HEK293 (cell line): ENCODE measurements around the gene RSPO4.
"Not testable (repeated sequence)": the region's sequence is repeated elsewhere in the genome, so short reads cannot be mapped to it uniquely, and the experiment has no call there.

ENCODE experiments used
- CTCF ChIA-PET: fragments of 350-600 bp; formaldehyde crosslinking; extraction: SDS; loops from one replicate; lab custom pipeline; 2021; ENCODE audit warnings: antibody characterized with exemption; lab: Yijun Ruan, JAX
- POLR2A ChIA-PET: fragments of 300-600 bp; formaldehyde crosslinking; extraction: SDS; loops from one replicate; lab custom pipeline; 2020; ENCODE audit warnings: antibody characterized with exemption, inconsistent platforms; lab: Yijun Ruan, JAX
- H3K27ac ChIP-seq: fragments of 200-500 bp; sonication (Bioruptor generic); 2 replicates; pipeline ENCODE4 v1.5.1; 2014; ENCODE audit warnings: low read depth, low read length, control low read depth, inconsistent platforms; ENCODE audit errors: extremely low read depth
- H3K36me3 ChIP-seq, 2 experiments: fragments of 200-500 bp in 1 of 2; sonication (Bioruptor generic) in 1 of 2; 1 replicate in 1 of 2; 2 replicates in 1 of 2; pipeline ENCODE4 v1.5.1; 2014 to 2017; ENCODE audit warnings: inconsistent platforms in 2 of 2, low read length in 2 of 2; ENCODE audit not compliant: control insufficient read depth in 2 of 2, insufficient read depth in 1 of 2
- H3K4me1 ChIP-seq: fragments of 200-500 bp; sonication (Bioruptor generic); 2 replicates; pipeline ENCODE4 v1.5.1; 2014; ENCODE audit warnings: mild to moderate bottlenecking, low read length, inconsistent platforms; ENCODE audit not compliant: control insufficient read depth, insufficient read depth
- H3K4me3 ChIP-seq: 2 replicates; pipeline ENCODE4 v1.5.1; 2011; ENCODE audit warnings: low read depth, mild to moderate bottlenecking, control low read depth, low read length, moderate library complexity
- H3K9me3 ChIP-seq: fragments of 200-500 bp; sonication (Bioruptor generic); 2 replicates; pipeline ENCODE4 v1.5.1; 2014; ENCODE audit warnings: low read depth, low read length, inconsistent platforms; ENCODE audit not compliant: control insufficient read depth, insufficient read depth
- EGR2 ChIP-seq: fragments of 450-650 bp; formaldehyde crosslinking; IDR thresholded peaks from 2 replicates; pipeline ENCODE4 v1.5.1; 2016; ENCODE audit warnings: low read depth, missing biosample characterization, missing genetic modification characterization
- SCRT2 ChIP-seq: fragments of 450-650 bp; formaldehyde crosslinking; IDR thresholded peaks from 2 replicates; pipeline ENCODE4 v1.5.1; 2016; ENCODE audit warnings: missing biosample characterization, missing genetic modification characterization
- TRIM28 ChIP-seq: IDR thresholded peaks from 2 replicates; pipeline ENCODE4 v1.6.1; 2011; ENCODE audit warnings: low read length, control low read depth, borderline replicate concordance
- ZFHX2 ChIP-seq: fragments of 450-650 bp; formaldehyde crosslinking; conservative IDR thresholded peaks from 2 replicates; pipeline ENCODE4 v1.5.1; 2016; ENCODE audit warnings: missing biosample characterization, missing genetic modification characterization
- ZNF157 ChIP-seq: fragments of 450-650 bp; formaldehyde crosslinking; IDR thresholded peaks from 2 replicates; pipeline ENCODE4 v1.5.1; 2016; ENCODE audit warnings: missing biosample characterization, missing genetic modification characterization
- ZNF16 ChIP-seq: fragments of 450-650 bp; formaldehyde crosslinking; IDR thresholded peaks from 2 replicates; pipeline ENCODE4 v1.5.1; 2016; ENCODE audit warnings: low read depth, missing biosample characterization, missing genetic modification characterization
- ZNF221 ChIP-seq: fragments of 450-650 bp; formaldehyde crosslinking; IDR thresholded peaks from 2 replicates; pipeline ENCODE4 v1.5.1; 2017; ENCODE audit warnings: missing biosample characterization, missing genetic modification characterization, borderline replicate concordance
- ZNF366 ChIP-seq: fragments of 450-650 bp; formaldehyde crosslinking; conservative IDR thresholded peaks from 2 replicates; pipeline ENCODE4 v1.5.1; 2016; ENCODE audit warnings: missing biosample characterization, missing genetic modification characterization
- ZNF426 ChIP-seq: fragments of 450-650 bp; formaldehyde crosslinking; IDR thresholded peaks from 2 replicates; pipeline ENCODE4 v1.5.1; 2017; ENCODE audit warnings: missing biosample characterization, missing genetic modification characterization, mild to moderate bottlenecking, inconsistent platforms, moderate library complexity
- ZNF501 ChIP-seq: fragments of 450-650 bp; formaldehyde crosslinking; IDR thresholded peaks from 2 replicates; pipeline ENCODE4 v1.5.1; 2016; ENCODE audit warnings: missing biosample characterization, missing genetic modification characterization
- ZNF530 ChIP-seq: fragments of 450-650 bp; formaldehyde crosslinking; IDR thresholded peaks from 2 replicates; pipeline ENCODE4 v1.5.1; 2016; ENCODE audit warnings: low read depth, missing biosample characterization, missing genetic modification characterization
- ZNF544 ChIP-seq: fragments of 450-650 bp; formaldehyde crosslinking; IDR thresholded peaks from 2 replicates; pipeline ENCODE4 v1.5.0; 2017; ENCODE audit warnings: missing biosample characterization, missing genetic modification characterization
- TF ChIP-seq, protein P1 (sequence below): fragments of 450-650 bp; formaldehyde crosslinking; IDR thresholded peaks from 2 replicates; pipeline ENCODE4 v1.5.1; 2016; ENCODE audit warnings: missing biosample characterization, missing genetic modification characterization
- TF ChIP-seq, protein P2 (sequence below): fragments of 450-650 bp; IDR thresholded peaks from 2 replicates; pipeline ENCODE4 v1.5.1; 2018; ENCODE audit warnings: missing biosample characterization, missing genetic modification characterization

RSPO4 gene

DNA sequence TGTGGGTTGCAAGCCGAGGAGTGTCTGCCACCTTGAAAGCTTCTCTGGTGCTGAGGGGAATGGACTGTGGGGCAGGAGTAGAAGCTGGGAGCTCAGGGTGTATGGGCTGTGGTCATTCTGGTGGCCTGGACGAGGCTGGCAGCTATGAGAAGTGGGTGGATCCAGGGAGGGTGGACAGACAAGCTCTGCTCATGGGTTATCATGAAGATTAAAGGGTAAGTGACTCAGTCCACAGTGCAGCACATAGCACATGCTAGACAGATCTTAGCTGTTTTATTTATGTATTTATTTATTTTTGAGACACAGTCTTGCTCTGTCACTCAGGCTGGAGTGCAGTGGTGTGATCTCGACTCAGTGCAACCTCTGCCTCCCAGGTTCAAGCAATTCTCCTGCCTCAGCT lies 13.8 kb downstream of the RSPO4 start:
- H3K4me3 ChIP-seq = no peak overlapping the region
- no peaks in the 10 kb centered on the region for H3K4me1 ChIP-seq
- POLR2A ChIA-PET = no interaction called here
- no peak overlapping the region for H3K27ac ChIP-seq
- no peaks in the 10 kb centered on the region for H3K9me3 ChIP-seq
- no peak for TF ChIP-seq ZNF530 (tag by site-specific recombination)
- no peak for TF ChIP-seq ZNF16 (tag by site-specific recombination)
- TF ChIP-seq, all 188 proteins: peak for 0
- H3K36me3 ChIP-seq = no peaks in the 10 kb centered on the region
- CTCF ChIA-PET = interaction anchor here (0.6 kb wide), 2 partner anchors 45 to 47 kb away, joined by 3 to 4 read pairs; no protein-coding TSS in a partner anchor

DNA sequence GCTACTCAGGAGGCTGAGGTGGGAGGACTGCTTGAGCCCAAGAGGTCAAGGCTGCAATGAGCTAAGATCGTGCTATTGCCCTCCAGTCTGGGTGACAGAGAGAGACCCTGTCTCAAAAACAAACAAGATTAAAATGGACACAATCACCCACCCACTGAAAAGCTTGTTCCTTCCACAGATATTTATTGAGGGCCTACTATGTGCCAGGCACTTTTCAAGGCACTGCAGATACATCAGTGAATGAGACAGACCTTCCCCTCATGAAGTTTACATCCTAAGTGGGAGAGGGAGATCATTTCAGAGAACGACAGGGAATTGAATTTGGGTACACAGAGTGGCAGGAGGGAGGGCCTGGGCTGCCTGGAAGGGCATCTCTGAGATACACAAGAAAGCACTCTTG lies 14.4 kb downstream of the RSPO4 start:
- no peaks in the 10 kb centered on the region for H3K36me3 ChIP-seq
- TF ChIP-seq ZNF501 (no peak), ZNF426 (tag by site-specific recombination) (no peak), TRIM28 (no peak)
- CTCF ChIA-PET = interaction anchor here (0.6 kb wide), 2 partner anchors 45 to 47 kb away, joined by 3 to 4 read pairs; no protein-coding TSS in a partner anchor

DNA sequence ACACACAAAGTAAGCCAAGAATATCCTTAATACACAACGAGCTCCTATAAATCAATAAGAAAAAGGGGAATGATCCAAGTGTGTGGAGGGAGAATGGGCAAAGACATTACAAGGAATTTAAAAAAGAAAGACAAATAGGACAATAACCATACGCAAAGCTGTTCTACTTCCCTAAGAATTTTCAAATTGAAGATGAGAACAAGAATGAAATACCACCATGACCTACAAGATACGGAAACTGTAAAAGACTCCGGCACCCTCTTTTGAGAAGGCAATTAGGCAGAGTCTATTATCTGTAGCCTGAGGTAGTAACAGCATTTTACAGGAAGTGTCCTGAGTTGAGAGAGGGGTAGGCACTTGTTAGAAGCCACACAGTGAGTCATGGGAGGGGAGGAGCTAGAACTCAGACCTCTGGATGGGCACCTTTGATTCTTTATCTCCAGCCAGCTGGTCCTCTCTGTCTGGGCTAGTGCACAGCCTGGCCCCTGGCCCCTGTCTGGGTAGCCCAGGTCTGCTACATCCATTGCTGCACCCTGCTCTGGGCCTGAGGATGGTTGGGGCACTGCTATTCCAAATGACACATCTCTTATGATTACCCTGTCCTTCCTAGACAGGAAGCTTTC lies 15.3 kb downstream of the RSPO4 start:
- POLR2A ChIA-PET = no interaction called here
- no peak overlapping the region for H3K4me3 ChIP-seq
- TF ChIP-seq SCRT2 (tag by site-specific recombination) (peak; percentile 43; the same call in 1 of the 2 replicates), ZNF221 (tag by site-specific recombination) (no peak), ZNF366 (tag by site-specific recombination) (no peak), ZNF157 (tag by site-specific recombination) (no peak), ZNF544 (tag by site-specific recombination) (no peak)
- TF ChIP-seq, protein P1, sequence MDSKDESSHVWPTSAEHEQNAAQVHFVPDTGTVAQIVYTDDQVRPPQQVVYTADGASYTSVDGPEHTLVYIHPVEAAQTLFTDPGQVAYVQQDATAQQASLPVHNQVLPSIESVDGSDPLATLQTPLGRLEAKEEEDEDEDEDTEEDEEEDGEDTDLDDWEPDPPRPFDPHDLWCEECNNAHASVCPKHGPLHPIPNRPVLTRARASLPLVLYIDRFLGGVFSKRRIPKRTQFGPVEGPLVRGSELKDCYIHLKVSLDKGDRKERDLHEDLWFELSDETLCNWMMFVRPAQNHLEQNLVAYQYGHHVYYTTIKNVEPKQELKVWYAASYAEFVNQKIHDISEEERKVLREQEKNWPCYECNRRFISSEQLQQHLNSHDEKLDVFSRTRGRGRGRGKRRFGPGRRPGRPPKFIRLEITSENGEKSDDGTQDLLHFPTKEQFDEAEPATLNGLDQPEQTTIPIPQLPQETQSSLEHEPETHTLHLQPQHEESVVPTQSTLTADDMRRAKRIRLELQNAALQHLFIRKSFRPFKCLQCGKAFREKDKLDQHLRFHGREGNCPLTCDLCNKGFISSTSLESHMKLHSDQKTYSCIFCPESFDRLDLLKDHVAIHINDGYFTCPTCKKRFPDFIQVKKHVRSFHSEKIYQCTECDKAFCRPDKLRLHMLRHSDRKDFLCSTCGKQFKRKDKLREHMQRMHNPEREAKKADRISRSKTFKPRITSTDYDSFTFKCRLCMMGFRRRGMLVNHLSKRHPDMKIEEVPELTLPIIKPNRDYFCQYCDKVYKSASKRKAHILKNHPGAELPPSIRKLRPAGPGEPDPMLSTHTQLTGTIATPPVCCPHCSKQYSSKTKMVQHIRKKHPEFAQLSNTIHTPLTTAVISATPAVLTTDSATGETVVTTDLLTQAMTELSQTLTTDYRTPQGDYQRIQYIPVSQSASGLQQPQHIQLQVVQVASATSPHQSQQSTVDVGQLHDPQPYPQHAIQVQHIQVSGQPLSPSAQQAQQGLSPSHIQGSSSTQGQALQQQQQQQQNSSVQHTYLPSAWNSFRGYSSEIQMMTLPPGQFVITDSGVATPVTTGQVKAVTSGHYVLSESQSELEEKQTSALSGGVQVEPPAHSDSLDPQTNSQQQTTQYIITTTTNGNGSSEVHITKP (tag by site-specific recombination) = peak; percentile 98
- TF ChIP-seq, protein P2, sequence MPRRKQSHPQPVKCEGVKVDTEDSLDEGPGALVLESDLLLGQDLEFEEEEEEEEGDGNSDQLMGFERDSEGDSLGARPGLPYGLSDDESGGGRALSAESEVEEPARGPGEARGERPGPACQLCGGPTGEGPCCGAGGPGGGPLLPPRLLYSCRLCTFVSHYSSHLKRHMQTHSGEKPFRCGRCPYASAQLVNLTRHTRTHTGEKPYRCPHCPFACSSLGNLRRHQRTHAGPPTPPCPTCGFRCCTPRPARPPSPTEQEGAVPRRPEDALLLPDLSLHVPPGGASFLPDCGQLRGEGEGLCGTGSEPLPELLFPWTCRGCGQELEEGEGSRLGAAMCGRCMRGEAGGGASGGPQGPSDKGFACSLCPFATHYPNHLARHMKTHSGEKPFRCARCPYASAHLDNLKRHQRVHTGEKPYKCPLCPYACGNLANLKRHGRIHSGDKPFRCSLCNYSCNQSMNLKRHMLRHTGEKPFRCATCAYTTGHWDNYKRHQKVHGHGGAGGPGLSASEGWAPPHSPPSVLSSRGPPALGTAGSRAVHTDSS (tag by site-specific recombination) = no peak

More for the DNA sequence above, 14.4 kb downstream of the RSPO4 start:
- Histone ChIP-seq H3K4me1 (no peaks in the 10 kb centered on the region), H3K27ac (no peak overlapping the region), H3K9me3 (no peaks in the 10 kb centered on the region), H3K4me3 (no peak overlapping the region)
- POLR2A ChIA-PET = no interaction called here

DNA sequence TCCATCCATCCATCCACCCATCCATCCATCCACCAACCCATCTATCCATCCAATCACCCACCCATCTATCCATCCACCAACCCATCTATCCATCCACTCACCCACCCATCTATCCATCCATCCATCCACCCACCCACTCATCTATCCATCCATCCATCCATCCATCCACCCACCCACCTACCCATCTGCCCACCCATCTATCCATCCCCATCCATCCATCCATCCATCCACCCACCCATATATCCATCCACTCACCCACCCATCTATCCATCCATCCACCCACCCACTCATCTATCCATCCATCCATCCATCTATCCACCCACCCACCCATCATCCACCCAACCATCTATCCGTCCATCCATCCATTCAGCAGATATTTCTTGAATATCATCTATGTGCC lies 17.1 kb downstream of the RSPO4 start:
- 0 out of 2 replicates have a peak, but pooled peaks have one; percentile 49 for TF ChIP-seq ZNF366 (tag by site-specific recombination)
- peak; percentile 50 for TF ChIP-seq ZFHX2 (tag by site-specific recombination)
- TF ChIP-seq EGR2 (tag by site-specific recombination) = peak; percentile 89
- TF ChIP-seq, all 188 proteins: peak for 3; not testable (repeated sequence) for 185
- H3K4me1 ChIP-seq, H3K4me3 ChIP-seq, H3K36me3 ChIP-seq, POLR2A ChIA-PET, H3K9me3 ChIP-seq, H3K27ac ChIP-seq, CTCF ChIA-PET: not testable (repeated sequence)

More for the DNA sequence above, 15.3 kb downstream of the RSPO4 start:
- H3K9me3 ChIP-seq = no peaks in the 10 kb centered on the region
- H3K36me3 ChIP-seq = no peaks in the 10 kb centered on the region
- H3K27ac ChIP-seq = no peak overlapping the region
- CTCF ChIA-PET = interaction anchor here (0.6 to 0.9 kb wide), 6 partner anchors 9 to 320 kb away, joined by 3 to 6 read pairs (median 3); no protein-coding TSS in a partner anchor
- no peaks in the 10 kb centered on the region for H3K4me1 ChIP-seq
